Measurements from ENCODE around the gene COL5A1.

- TF ChIP-seq, protein P1, sequence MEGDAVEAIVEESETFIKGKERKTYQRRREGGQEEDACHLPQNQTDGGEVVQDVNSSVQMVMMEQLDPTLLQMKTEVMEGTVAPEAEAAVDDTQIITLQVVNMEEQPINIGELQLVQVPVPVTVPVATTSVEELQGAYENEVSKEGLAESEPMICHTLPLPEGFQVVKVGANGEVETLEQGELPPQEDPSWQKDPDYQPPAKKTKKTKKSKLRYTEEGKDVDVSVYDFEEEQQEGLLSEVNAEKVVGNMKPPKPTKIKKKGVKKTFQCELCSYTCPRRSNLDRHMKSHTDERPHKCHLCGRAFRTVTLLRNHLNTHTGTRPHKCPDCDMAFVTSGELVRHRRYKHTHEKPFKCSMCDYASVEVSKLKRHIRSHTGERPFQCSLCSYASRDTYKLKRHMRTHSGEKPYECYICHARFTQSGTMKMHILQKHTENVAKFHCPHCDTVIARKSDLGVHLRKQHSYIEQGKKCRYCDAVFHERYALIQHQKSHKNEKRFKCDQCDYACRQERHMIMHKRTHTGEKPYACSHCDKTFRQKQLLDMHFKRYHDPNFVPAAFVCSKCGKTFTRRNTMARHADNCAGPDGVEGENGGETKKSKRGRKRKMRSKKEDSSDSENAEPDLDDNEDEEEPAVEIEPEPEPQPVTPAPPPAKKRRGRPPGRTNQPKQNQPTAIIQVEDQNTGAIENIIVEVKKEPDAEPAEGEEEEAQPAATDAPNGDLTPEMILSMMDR (IDR thresholded peaks at IDR 0.05): no peak
- no peak for TF ChIP-seq EZH2 (IDR thresholded peaks at IDR 0.05)
- no peak for TF ChIP-seq EZH2phosphoT487 (IDR thresholded peaks at IDR 0.05)
Observed at GRCh38 chr9:134648701-134649530, 7.3 kb downstream of the COL5A1 start.
